HepG2 (cell line): Measurements from ENCODE around the gene DNAJB2. TPM values are rescaled to one million over a fixed set of nuclear protein-coding genes. Genes with fewer than 3 reads are reported as not detected.

Experiments
- FOXK2 ChIP-seq: fragments of 450-650 bp; IDR thresholded peaks from 2 replicates; pipeline ENCODE4 v1.6.1; 2016
- HMG20A ChIP-seq: IDR thresholded peaks from 2 replicates; pipeline ENCODE4 v1.6.1; 2016; ENCODE audit warnings: borderline replicate concordance
- HNF4G ChIP-seq, 2 experiments: sonication (generic) in 1 of 2; formaldehyde crosslinking in 1 of 2; IDR thresholded peaks; 2 replicates each; pipeline versions ENCODE4 v1.4.0 to v1.6.1; 2011 to 2020; ENCODE audit warnings: borderline replicate concordance in 2 of 2, low read depth in 2 of 2, mild to moderate bottlenecking in 2 of 2, low read length in 1 of 2, missing genetic modification reagents in 1 of 2, moderate library complexity in 1 of 2
- HOXA5 ChIP-seq: sonication (generic); formaldehyde crosslinking; IDR thresholded peaks from 2 replicates; pipeline ENCODE4 v1.4.0; 2020; ENCODE audit warnings: missing genetic modification reagents
- HOXA9 ChIP-seq: sonication (generic); formaldehyde crosslinking; IDR thresholded peaks from 2 replicates; pipeline ENCODE4 v1.8.1; 2022; ENCODE audit warnings: missing genetic modification reagents, mild to moderate bottlenecking, moderate library complexity, borderline replicate concordance
- NR3C1 ChIP-seq: sonication (generic); formaldehyde crosslinking; IDR thresholded peaks from 2 replicates; pipeline ENCODE4 v1.4.0; 2020; ENCODE audit warnings: missing genetic modification reagents
- THAP11 ChIP-seq: IDR thresholded peaks from 2 replicates; pipeline ENCODE4 v1.6.1; 2016; ENCODE audit warnings: missing biosample characterization, missing genetic modification reagents
- ZNF136 ChIP-seq: sonication (generic); formaldehyde crosslinking; IDR thresholded peaks from 2 replicates; pipeline ENCODE4 v1.8.1; 2022; ENCODE audit warnings: low read depth, mild to moderate bottlenecking, moderate library complexity, missing genetic modification reagents
- ZNF263 ChIP-seq: sonication (generic); formaldehyde crosslinking; IDR thresholded peaks from 2 replicates; pipeline ENCODE4 v1.4.0; 2020; ENCODE audit warnings: missing genetic modification reagents
- ZNF83 ChIP-seq: sonication (generic); formaldehyde crosslinking; IDR thresholded peaks from 2 replicates; pipeline ENCODE4 v1.4.0; 2020; ENCODE audit warnings: missing genetic modification reagents, mild to moderate bottlenecking, borderline replicate concordance
- polyA plus RNA-seq, 8 experiments: library from polyadenylated mRNA; depleted of rRNA in 3 of 8; stranded (reverse) in 7 of 8; unstranded in 1 of 8; fragments of >200 nt; fragmentation: Illumina TruSeq in 4 of 8; extraction: Trizol in 4 of 8; gene quantifications; 2 replicates each; pipeline versions ENCODE4 v1.2.1 to v1.2.3, GENCODE V29; 2011 to 2016; ENCODE audit warnings: low read depth in 4 of 8, missing spikeins in 1 of 8, mixed read lengths in 1 of 8; ENCODE audit not compliant: insufficient read depth in 1 of 8
- total RNA-seq, 5 experiments: library from RNA; depleted of rRNA; stranded (reverse); fragments of >200 nt; fragmentation: Illumina TruSeq; extraction: Trizol; gene quantifications; 2 replicates each; pipeline ENCODE4 v1.2.3, GENCODE V29; 2016; ENCODE audit warnings: low read depth in 1 of 5
- TF ChIP-seq, protein P1 (sequence below): sonication (generic); formaldehyde crosslinking; IDR thresholded peaks from 2 replicates; pipeline ENCODE4 v1.9.0; 2021; ENCODE audit warnings: missing genetic modification reagents, borderline replicate concordance
- TF ChIP-seq, protein P2 (sequence below): sonication (generic); formaldehyde crosslinking; IDR thresholded peaks from 2 replicates; pipeline ENCODE4 v1.4.0; 2020; ENCODE audit warnings: missing genetic modification reagents
- TF ChIP-seq, protein P3 (sequence below): sonication (generic); formaldehyde crosslinking; IDR thresholded peaks from 2 replicates; pipeline ENCODE4 v1.4.0; 2020; ENCODE audit warnings: missing genetic modification reagents, low read depth, mild to moderate bottlenecking, borderline replicate concordance
- TF ChIP-seq, protein P4 (sequence below): sonication (generic); formaldehyde crosslinking; IDR thresholded peaks from 2 replicates; pipeline ENCODE4 v1.5.0; 2020; ENCODE audit warnings: missing genetic modification reagents, mild to moderate bottlenecking, borderline replicate concordance
- TF ChIP-seq, protein P5 (sequence below): sonication (generic); formaldehyde crosslinking; IDR thresholded peaks from 2 replicates; pipeline ENCODE4 v1.5.0; 2020; ENCODE audit warnings: mild to moderate bottlenecking, missing genetic modification reagents, borderline replicate concordance

Gene DNAJB2
- total and polyA plus RNA-seq, 2 of the 13 experiments (the other 11 are each of a cell fraction or from before 2014, with no cell fraction given), result 21.3 to 31.1 TPM

DNA sequence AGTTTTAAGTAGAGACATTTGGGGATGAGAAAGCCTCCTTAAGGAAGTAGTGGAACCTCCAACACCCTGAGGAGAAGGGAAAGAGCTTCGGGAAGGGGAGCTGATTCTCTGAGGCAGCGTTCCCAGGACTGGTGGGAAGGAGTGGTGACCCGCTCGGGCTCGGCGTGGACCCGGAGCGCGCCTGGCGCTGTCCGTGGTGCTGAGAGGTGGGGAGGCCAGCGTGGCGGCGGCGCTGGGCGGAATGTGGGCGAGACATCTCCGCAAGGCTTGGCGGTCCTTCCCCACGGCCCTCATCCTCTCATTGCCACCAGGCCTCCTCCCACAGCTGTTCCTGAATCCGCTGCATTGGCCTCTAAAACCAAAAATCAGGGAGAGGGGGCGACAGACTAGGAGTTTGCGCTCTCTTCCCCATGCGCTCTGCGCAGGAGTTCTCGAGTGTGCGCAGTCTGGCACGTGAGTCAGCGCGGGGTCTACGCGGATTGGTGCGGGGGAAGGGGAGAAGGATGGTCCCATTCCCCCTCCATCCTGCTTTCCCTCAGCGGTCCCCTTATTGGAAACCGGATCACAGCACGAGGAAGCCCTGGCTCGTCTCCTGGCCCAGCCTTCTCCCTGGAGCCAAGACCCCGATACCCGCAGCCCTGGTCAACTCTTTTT, 52.5 kb downstream of the DNAJB2 start (continued):
- TF ChIP-seq, protein P1, sequence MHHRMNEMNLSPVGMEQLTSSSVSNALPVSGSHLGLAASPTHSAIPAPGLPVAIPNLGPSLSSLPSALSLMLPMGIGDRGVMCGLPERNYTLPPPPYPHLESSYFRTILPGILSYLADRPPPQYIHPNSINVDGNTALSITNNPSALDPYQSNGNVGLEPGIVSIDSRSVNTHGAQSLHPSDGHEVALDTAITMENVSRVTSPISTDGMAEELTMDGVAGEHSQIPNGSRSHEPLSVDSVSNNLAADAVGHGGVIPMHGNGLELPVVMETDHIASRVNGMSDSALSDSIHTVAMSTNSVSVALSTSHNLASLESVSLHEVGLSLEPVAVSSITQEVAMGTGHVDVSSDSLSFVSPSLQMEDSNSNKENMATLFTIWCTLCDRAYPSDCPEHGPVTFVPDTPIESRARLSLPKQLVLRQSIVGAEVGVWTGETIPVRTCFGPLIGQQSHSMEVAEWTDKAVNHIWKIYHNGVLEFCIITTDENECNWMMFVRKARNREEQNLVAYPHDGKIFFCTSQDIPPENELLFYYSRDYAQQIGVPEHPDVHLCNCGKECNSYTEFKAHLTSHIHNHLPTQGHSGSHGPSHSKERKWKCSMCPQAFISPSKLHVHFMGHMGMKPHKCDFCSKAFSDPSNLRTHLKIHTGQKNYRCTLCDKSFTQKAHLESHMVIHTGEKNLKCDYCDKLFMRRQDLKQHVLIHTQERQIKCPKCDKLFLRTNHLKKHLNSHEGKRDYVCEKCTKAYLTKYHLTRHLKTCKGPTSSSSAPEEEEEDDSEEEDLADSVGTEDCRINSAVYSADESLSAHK (CRISPR knock-in tag), result 0 out of 2 replicates have a peak, but pooled peaks have one; percentile 35
- TF ChIP-seq, protein P2, sequence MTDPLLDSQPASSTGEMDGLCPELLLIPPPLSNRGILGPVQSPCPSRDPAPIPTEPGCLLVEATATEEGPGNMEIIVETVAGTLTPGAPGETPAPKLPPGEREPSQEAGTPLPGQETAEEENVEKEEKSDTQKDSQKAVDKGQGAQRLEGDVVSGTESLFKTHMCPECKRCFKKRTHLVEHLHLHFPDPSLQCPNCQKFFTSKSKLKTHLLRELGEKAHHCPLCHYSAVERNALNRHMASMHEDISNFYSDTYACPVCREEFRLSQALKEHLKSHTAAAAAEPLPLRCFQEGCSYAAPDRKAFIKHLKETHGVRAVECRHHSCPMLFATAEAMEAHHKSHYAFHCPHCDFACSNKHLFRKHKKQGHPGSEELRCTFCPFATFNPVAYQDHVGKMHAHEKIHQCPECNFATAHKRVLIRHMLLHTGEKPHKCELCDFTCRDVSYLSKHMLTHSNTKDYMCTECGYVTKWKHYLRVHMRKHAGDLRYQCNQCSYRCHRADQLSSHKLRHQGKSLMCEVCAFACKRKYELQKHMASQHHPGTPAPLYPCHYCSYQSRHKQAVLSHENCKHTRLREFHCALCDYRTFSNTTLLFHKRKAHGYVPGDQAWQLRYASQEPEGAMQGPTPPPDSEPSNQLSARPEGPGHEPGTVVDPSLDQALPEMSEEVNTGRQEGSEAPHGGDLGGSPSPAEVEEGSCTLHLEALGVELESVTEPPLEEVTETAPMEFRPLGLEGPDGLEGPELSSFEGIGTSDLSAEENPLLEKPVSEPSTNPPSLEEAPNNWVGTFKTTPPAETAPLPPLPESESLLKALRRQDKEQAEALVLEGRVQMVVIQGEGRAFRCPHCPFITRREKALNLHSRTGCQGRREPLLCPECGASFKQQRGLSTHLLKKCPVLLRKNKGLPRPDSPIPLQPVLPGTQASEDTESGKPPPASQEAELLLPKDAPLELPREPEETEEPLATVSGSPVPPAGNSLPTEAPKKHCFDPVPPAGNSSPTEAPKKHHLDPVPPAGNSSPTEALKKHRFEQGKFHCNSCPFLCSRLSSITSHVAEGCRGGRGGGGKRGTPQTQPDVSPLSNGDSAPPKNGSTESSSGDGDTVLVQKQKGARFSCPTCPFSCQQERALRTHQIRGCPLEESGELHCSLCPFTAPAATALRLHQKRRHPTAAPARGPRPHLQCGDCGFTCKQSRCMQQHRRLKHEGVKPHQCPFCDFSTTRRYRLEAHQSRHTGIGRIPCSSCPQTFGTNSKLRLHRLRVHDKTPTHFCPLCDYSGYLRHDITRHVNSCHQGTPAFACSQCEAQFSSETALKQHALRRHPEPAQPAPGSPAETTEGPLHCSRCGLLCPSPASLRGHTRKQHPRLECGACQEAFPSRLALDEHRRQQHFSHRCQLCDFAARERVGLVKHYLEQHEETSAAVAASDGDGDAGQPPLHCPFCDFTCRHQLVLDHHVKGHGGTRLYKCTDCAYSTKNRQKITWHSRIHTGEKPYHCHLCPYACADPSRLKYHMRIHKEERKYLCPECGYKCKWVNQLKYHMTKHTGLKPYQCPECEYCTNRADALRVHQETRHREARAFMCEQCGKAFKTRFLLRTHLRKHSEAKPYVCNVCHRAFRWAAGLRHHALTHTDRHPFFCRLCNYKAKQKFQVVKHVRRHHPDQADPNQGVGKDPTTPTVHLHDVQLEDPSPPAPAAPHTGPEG (CRISPR knock-in tag), result peak; percentile 74; the same call in 1 of the 2 replicates
- TF ChIP-seq, protein P3, sequence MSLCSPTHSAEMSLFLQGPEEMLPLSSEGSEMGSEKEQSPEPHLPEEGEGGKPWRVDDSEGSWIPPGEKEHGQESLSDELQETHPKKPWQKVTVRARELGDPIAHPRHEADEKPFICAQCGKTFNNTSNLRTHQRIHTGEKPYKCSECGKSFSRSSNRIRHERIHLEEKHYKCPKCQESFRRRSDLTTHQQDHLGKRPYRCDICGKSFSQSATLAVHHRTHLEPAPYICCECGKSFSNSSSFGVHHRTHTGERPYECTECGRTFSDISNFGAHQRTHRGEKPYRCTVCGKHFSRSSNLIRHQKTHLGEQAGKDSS (CRISPR knock-in tag), result peak; percentile 76; the same call in 1 of the 2 replicates
- TF ChIP-seq NR3C1 (CRISPR knock-in tag) (no peak), THAP11 (CRISPR knock-in tag) (peak; percentile 54), HMG20A (CRISPR knock-in tag) (peak; percentile 50; the same call in 1 of the 2 replicates), ZNF83 (CRISPR knock-in tag) (peak; percentile 83; the same call in 1 of the 2 replicates), HOXA5 (CRISPR knock-in tag) (peak; percentile 98), FOXK2 (no peak), ZNF263 (CRISPR knock-in tag) (peak; percentile 72), HOXA9 (peak; percentile 84; the same call in 1 of the 2 replicates), ZNF136 (CRISPR knock-in tag) (0 out of 2 replicates have a peak, but pooled peaks have one; percentile 30), HNF4G (IDR thresholded peaks at IDR 0.05; ENCODE audit: borderline replicate concordance, low read depth, low read length) (no peak), HNF4G (CRISPR knock-in tag; IDR thresholded peaks at IDR 0.05; ENCODE audit: borderline replicate concordance, low read depth) (no peak)
- TF ChIP-seq, protein P4, sequence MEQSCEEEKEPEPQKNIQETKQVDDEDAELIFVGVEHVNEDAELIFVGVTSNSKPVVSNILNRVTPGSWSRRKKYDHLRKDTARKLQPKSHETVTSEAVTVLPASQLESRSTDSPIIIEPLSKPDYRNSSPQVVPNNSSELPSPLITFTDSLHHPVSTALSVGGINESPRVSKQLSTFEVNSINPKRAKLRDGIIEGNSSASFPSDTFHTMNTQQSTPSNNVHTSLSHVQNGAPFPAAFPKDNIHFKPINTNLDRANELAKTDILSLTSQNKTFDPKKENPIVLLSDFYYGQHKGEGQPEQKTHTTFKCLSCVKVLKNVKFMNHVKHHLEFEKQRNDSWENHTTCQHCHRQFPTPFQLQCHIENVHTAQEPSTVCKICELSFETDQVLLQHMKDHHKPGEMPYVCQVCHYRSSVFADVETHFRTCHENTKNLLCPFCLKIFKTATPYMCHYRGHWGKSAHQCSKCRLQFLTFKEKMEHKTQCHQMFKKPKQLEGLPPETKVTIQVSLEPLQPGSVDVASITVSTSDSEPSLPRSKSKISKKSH (CRISPR knock-in tag), result peak; percentile 46; the same call in 1 of the 2 replicates
- TF ChIP-seq, protein P5, sequence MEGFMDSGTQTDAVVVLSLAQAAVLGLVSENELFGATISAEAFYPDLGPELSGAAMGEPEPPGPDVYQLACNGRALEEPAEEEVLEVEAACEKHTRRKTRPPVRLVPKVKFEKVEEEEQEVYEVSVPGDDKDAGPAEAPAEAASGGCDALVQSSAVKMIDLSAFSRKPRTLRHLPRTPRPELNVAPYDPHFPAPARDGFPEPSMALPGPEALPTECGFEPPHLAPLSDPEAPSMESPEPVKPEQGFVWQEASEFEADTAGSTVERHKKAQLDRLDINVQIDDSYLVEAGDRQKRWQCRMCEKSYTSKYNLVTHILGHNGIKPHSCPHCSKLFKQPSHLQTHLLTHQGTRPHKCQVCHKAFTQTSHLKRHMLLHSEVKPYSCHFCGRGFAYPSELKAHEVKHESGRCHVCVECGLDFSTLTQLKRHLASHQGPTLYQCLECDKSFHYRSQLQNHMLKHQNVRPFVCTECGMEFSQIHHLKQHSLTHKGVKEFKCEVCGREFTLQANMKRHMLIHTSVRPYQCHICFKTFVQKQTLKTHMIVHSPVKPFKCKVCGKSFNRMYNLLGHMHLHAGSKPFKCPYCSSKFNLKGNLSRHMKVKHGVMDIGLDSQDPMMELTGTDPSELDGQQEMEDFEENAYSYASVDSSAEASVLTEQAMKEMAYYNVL (CRISPR knock-in tag), result no peak
